ENCODE results near the gene SPOPL. TPM values are rescaled to one million over a fixed set of nuclear protein-coding genes. Genes with fewer than 3 reads are reported as not detected.

Gene SPOPL
- total RNA-seq, 1 experiment from 2014 or later: 13.6 TPM

- no peak overlapping the region for H3K4me2 ChIP-seq (ENCODE audit: insufficient read depth, insufficient read length, low read length)
- H3K27me3 Mint-ChIP-seq (ENCODE audit: low read depth): peaks cover 4% of the 10 kb centered on the region
- H4K20me1 ChIP-seq (ENCODE audit: control insufficient read depth, insufficient read depth, insufficient read length): no peaks in the 10 kb centered on the region
- no peak overlapping the region for H4K91ac ChIP-seq (ENCODE audit: insufficient read length, low read depth, low read length)
- H3K79me2 ChIP-seq (ENCODE audit: insufficient read depth, low read length): peaks cover 6% of the 10 kb centered on the region; the same call in 1 of the 2 replicates
- no peak overlapping the region for H4K5ac ChIP-seq (ENCODE audit: insufficient read length, low read depth, low read length)
- H3K56ac ChIP-seq (ENCODE audit: insufficient read length, low read depth, low read length): no peak overlapping the region
- no peak overlapping the region for H3K4me3 Mint-ChIP-seq
- no peak overlapping the region for H3K9ac ChIP-seq (ENCODE audit: extremely low read depth, insufficient read length, low read length)
- H3T11ph ChIP-seq (ENCODE audit: low read length): no peak overlapping the region
- no peak overlapping the region for H3K14ac ChIP-seq (ENCODE audit: insufficient read depth, low read length)
- no peak overlapping the region for H2AK5ac ChIP-seq (ENCODE audit: insufficient read length, low read length)
- H3K18ac ChIP-seq (ENCODE audit: insufficient read length, low read depth, low read length): no peak overlapping the region
- H2BK5ac ChIP-seq (ENCODE audit: insufficient read length, low read length): no peak overlapping the region
- H3K79me1 ChIP-seq (ENCODE audit: insufficient read depth, low read depth, low read length, poor library complexity, severe bottlenecking): peaks cover 2% of the 10 kb centered on the region
- TF ChIP-seq CTCF (conservative IDR thresholded peaks at IDR 0.05): no peak
- no peak overlapping the region for H2BK15ac ChIP-seq (ENCODE audit: low read depth, low read length)
- no peaks in the 10 kb centered on the region for H3K9me3 ChIP-seq (ENCODE audit: control insufficient read depth, low read depth, low read length)
- H2BK20ac ChIP-seq (ENCODE audit: low read depth, low read length, poor library complexity, severe bottlenecking): no peak overlapping the region
- H3K4ac ChIP-seq (ENCODE audit: low read depth, low read length): no peak overlapping the region
- no peak overlapping the region for H3K27ac Mint-ChIP-seq
- no peak for DNase-seq
- no peak overlapping the region for H4K8ac ChIP-seq (replicated peaks; ENCODE audit: insufficient read length, low read depth, low read length)
- H3K27ac ChIP-seq (ENCODE audit: insufficient read length, low read depth, low read length): no peak overlapping the region
- H3K27me3 ChIP-seq (ENCODE audit: insufficient read depth, low read length): no peaks in the 10 kb centered on the region
- H3K9me3 Mint-ChIP-seq: peaks cover 30 to 33% of the 10 kb centered on the region in 2 experiments
- H3K23me2 ChIP-seq (ENCODE audit: insufficient read length, low read depth, low read length, poor library complexity, severe bottlenecking): no peaks in the 10 kb centered on the region
- H2BK12ac ChIP-seq (ENCODE audit: insufficient read length, low read depth, low read length): no peak overlapping the region
- no peak overlapping the region for H2BK120ac ChIP-seq (ENCODE audit: low read depth, low read length, poor library complexity, severe bottlenecking)
- no peak overlapping the region for H2AFZ ChIP-seq (ENCODE audit: low read length)
- peaks cover 28 to 39% (median 28%) of the 10 kb centered on the region in 3 experiments for H3K36me3 Mint-ChIP-seq (ENCODE audit: insufficient read depth in 1 of 3, low read depth in 3 of 3)
- peaks cover 33 to 46% of the 10 kb centered on the region in 2 experiments for H3K4me1 Mint-ChIP-seq
- no peak overlapping the region for H3K23ac ChIP-seq (ENCODE audit: insufficient read length, low read depth, low read length)
- H3K4me1 ChIP-seq (ENCODE audit: insufficient read depth, low read length): no peaks in the 10 kb centered on the region
Observed at GRCh38 chr2:138534791-138535190, 33.2 kb downstream of the SPOPL start.
